Measurements from ENCODE around the gene CLEC19A.

DNA sequence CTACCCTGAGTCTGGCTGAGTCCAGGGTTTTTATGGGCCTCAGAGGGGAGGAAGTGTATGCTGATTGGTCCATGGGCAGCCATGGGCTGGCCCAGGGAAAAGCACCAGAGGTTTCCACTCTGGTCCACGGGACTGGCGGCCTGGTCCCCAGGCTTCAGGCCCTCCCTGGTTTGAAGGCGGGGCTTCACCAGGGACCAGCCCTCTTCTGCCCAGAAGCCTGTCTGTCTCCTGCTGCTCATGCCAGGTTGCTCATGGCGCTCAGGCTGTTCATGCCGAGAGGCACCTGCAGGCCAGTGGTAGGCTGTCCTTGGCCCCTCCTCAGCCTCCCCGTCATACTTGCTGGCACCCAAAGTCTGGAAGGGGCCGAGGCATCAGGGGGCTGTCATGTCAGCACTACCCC is 45.0 kb upstream of the CLEC19A start:
- TF ChIP-seq, protein P1, sequence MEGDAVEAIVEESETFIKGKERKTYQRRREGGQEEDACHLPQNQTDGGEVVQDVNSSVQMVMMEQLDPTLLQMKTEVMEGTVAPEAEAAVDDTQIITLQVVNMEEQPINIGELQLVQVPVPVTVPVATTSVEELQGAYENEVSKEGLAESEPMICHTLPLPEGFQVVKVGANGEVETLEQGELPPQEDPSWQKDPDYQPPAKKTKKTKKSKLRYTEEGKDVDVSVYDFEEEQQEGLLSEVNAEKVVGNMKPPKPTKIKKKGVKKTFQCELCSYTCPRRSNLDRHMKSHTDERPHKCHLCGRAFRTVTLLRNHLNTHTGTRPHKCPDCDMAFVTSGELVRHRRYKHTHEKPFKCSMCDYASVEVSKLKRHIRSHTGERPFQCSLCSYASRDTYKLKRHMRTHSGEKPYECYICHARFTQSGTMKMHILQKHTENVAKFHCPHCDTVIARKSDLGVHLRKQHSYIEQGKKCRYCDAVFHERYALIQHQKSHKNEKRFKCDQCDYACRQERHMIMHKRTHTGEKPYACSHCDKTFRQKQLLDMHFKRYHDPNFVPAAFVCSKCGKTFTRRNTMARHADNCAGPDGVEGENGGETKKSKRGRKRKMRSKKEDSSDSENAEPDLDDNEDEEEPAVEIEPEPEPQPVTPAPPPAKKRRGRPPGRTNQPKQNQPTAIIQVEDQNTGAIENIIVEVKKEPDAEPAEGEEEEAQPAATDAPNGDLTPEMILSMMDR (conservative IDR thresholded peaks at IDR 0.05; ENCODE audit: low read length) = no peak
- TF ChIP-seq EZH2phosphoT487 (IDR thresholded peaks at IDR 0.05; ENCODE audit: borderline replicate concordance) = no peak

Data from Loucy (cell line).